GM18870 (cell line): ENCODE data around the gene B2M.
A peak's percentile ranks its signal among the peaks of the same experiment; 100 is the strongest.
"Not testable (repeated sequence)": the region's sequence is repeated elsewhere in the genome, so short reads cannot be mapped to it uniquely, and the experiment has no call there.

Experiments
- ATAC-seq: cut with Tn5 transposase; IDR thresholded peaks from one replicate; pipeline ENCODE4 v1.9.1; 2021; ENCODE audit warnings: moderate library complexity; ENCODE audit not compliant: unreplicated experiment

Gene B2M

GRCh38 chr15:44711096-44711742, at the start of gene B2M, which contains the start of gene PATL2:
Gene B2M, plus strand, starts transcription at chr15:44711517. Its CDS starts 30 bp downstream, at chr15:44711547.
Gene PATL2, minus strand, starts transcription at chr15:44711323. Its CDS starts 34,833 bp downstream, at chr15:44676490.
- peak; percentile 83 for ATAC-seq

- ATAC-seq = no peak
Measured at GRCh38 chr15:44661576-44661975, 49.7 kb upstream of the B2M start.

- ATAC-seq = peak; percentile 37
Measured at GRCh38 chr15:44662478-44663409, 48.6 kb upstream of the B2M start.

GRCh38 chr15:44663410-44664308, 47.7 kb upstream of the B2M start, which contains the start of gene SPG11:
Gene SPG11, minus strand, starts transcription at chr15:44663662. Its CDS starts 15 bp downstream, at chr15:44663647.
- ATAC-seq = peak; percentile 70

GRCh38 chr15:44666210-44667038, 44.9 kb upstream of the B2M start:
- ATAC-seq = no peak

- no peak for ATAC-seq
Measured at GRCh38 chr15:44667039-44667360, 44.3 kb upstream of the B2M start.

- ATAC-seq = no peak
Measured at GRCh38 chr15:44668921-44669320, 42.4 kb upstream of the B2M start.

- ATAC-seq = no peak
Measured at GRCh38 chr15:44670087-44670950, 41.0 kb upstream of the B2M start.

GRCh38 chr15:44673639-44674038, 37.7 kb upstream of the B2M start:
- no peak for ATAC-seq

GRCh38 chr15:44675911-44676310, 35.4 kb upstream of the B2M start:
- no peak for ATAC-seq

GRCh38 chr15:44676676-44677075, 34.6 kb upstream of the B2M start:
- no peak for ATAC-seq

GRCh38 chr15:44682211-44682610, 29.1 kb upstream of the B2M start:
- no peak for ATAC-seq

GRCh38 chr15:44682809-44683682, 28.3 kb upstream of the B2M start:
- ATAC-seq = not testable (repeated sequence)

GRCh38 chr15:44689318-44689717, 22.0 kb upstream of the B2M start:
- not testable (repeated sequence) for ATAC-seq

GRCh38 chr15:44690245-44690644, 21.1 kb upstream of the B2M start:
- ATAC-seq = not testable (repeated sequence)

- ATAC-seq = no peak
Measured at GRCh38 chr15:44692659-44693058, 18.7 kb upstream of the B2M start.

- ATAC-seq = no peak
Measured at GRCh38 chr15:44694416-44694815, 16.9 kb upstream of the B2M start.

- no peak for ATAC-seq
Measured at GRCh38 chr15:44695294-44695693, 16.0 kb upstream of the B2M start.
